ENCODE data around the gene H2BK1. TPM values are rescaled to one million over a fixed set of nuclear protein-coding genes. Genes with fewer than 3 reads are reported as not detected.

The H2BK1 gene
- total RNA-seq, 1 experiment from 2014 or later, result not detected

- Histone ChIP-seq H3K4me2 (no peak overlapping the region), H3K9me2 (ENCODE audit: insufficient read depth) (no peaks in the 10 kb centered on the region), H3K79me2 (ENCODE audit: low read depth) (no peaks in the 10 kb centered on the region), H4K20me1 (ENCODE audit: insufficient read depth) (no peaks in the 10 kb centered on the region), H3K27ac (no peak overlapping the region), H3K4me1 (replicated peaks; ENCODE audit: insufficient read depth) (no peaks in the 10 kb centered on the region), H3K4me3 (no peak overlapping the region), H2AFZ (no peak overlapping the region), H3F3A (ENCODE audit: insufficient read depth, low read depth) (no peaks in the 10 kb centered on the region), H3K27me3 (ENCODE audit: insufficient read depth, low read depth) (peaks cover 97% of the 10 kb centered on the region), H3K36me3 (ENCODE audit: low read depth) (no peaks in the 10 kb centered on the region), H3K9me3 (ENCODE audit: insufficient read depth, low read depth) (no peaks in the 10 kb centered on the region)
- intact Hi-C loops (cut with micrococcal nuclease; ENCODE audit: unreplicated experiment), result no loop called here
- TF ChIP-seq, protein P1, sequence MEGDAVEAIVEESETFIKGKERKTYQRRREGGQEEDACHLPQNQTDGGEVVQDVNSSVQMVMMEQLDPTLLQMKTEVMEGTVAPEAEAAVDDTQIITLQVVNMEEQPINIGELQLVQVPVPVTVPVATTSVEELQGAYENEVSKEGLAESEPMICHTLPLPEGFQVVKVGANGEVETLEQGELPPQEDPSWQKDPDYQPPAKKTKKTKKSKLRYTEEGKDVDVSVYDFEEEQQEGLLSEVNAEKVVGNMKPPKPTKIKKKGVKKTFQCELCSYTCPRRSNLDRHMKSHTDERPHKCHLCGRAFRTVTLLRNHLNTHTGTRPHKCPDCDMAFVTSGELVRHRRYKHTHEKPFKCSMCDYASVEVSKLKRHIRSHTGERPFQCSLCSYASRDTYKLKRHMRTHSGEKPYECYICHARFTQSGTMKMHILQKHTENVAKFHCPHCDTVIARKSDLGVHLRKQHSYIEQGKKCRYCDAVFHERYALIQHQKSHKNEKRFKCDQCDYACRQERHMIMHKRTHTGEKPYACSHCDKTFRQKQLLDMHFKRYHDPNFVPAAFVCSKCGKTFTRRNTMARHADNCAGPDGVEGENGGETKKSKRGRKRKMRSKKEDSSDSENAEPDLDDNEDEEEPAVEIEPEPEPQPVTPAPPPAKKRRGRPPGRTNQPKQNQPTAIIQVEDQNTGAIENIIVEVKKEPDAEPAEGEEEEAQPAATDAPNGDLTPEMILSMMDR (conservative IDR thresholded peaks at IDR 0.05), result no peak
- TF ChIP-seq EZH2 (IDR thresholded peaks at IDR 0.05; ENCODE audit: low read depth), result no peak
- DNase-seq, result no peak
- ChIA-PET POLR2A (ENCODE audit: unreplicated experiment) (no interaction called here), CTCF (no interaction called here)
- no TSS peak for BruUV-seq (replicated peaks)
These were observed 22.7 kb downstream of the H2BK1 start for GRCh38 chr7:151187409-151188251.

DNA sequence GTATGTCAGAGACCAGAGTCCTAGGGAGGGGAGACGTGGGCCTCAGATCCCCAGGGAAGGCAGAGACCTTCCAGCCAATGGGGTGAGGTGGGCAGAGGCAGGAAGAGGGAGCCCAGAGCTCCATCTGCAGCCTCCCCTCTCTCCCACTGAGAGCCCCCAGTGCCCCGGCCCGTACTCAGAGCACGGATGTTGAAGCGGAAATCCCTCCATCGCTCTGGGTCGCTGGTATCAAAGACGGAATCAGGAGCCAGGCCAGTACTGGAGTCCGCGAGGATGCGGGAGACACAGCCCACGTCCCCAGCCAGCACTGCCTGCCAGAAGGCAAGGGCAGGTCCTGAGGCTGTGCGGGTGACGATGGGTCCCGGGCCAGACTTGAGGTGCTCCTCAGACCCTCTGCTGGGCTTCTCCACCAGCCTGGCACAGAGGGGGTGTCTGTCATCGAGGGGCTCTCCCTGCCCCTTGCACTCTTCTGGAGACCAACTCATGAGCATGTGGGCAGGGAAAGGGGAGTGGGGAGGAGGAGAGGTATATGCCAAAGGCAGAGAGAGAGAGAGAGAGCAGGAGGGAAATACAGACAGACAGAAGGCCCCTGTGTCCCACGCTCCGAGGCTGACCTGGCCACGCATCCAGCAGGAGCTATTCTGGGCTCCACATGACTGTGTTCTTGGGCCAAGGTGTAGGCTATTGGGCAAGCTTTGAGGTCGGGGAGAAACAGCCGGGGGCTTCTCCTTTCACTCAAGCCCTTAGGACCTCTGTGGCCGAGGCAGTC is 23.5 kb downstream of the H2BK1 start, which contains the start of gene ASB10:
Gene ASB10, minus strand, starts transcription at position 611 of the 769 bp plus-strand sequence. Its CDS starts 120 bp downstream, at position 491.
- no peak within 1 kb of the TSS for H2AFZ ChIP-seq
- TF ChIP-seq, protein P1 (conservative IDR thresholded peaks at IDR 0.05), result no peak
- TF ChIP-seq EZH2 (IDR thresholded peaks at IDR 0.05; ENCODE audit: low read depth), result no peak
- H3K9me2 ChIP-seq (ENCODE audit: insufficient read depth), result no peaks in the 10 kb centered on the region
- no TSS peak for BruUV-seq (replicated peaks)
- H3K4me3 ChIP-seq, result no peak within 1 kb of the TSS
- no peak within 1 kb of the TSS for H3K27ac ChIP-seq
- intact Hi-C loops (cut with micrococcal nuclease; ENCODE audit: unreplicated experiment), result no loop called here
- ChIA-PET POLR2A (ENCODE audit: unreplicated experiment) (no interaction called here), CTCF (no interaction called here)
- no peaks in the 10 kb centered on the region for H3K9me3 ChIP-seq (ENCODE audit: insufficient read depth, low read depth)
- H3F3A ChIP-seq (ENCODE audit: insufficient read depth, low read depth), result no peaks in the 10 kb centered on the region
- no peaks in the 10 kb centered on the region for H3K79me2 ChIP-seq (ENCODE audit: low read depth)
- no peak within 1 kb of the TSS for H3K4me2 ChIP-seq
- no peaks in the 10 kb centered on the region for H3K36me3 ChIP-seq (ENCODE audit: low read depth)
- peaks cover 97% of the 10 kb centered on the region for H3K27me3 ChIP-seq (ENCODE audit: insufficient read depth, low read depth)
- no peaks in the 10 kb centered on the region for H3K4me1 ChIP-seq (replicated peaks; ENCODE audit: insufficient read depth)
- H4K20me1 ChIP-seq (ENCODE audit: insufficient read depth), result no peaks in the 10 kb centered on the region
- no peak for DNase-seq

- Histone ChIP-seq H3K36me3 (ENCODE audit: low read depth) (no peaks in the 10 kb centered on the region), H3K4me1 (replicated peaks; ENCODE audit: insufficient read depth) (no peaks in the 10 kb centered on the region), H3K79me2 (ENCODE audit: low read depth) (no peaks in the 10 kb centered on the region), H3K9me3 (ENCODE audit: insufficient read depth, low read depth) (no peaks in the 10 kb centered on the region), H3K9me2 (ENCODE audit: insufficient read depth) (no peaks in the 10 kb centered on the region), H3K4me2 (no peak overlapping the region), H3F3A (ENCODE audit: insufficient read depth, low read depth) (no peaks in the 10 kb centered on the region), H2AFZ (no peak overlapping the region), H4K20me1 (ENCODE audit: insufficient read depth) (no peaks in the 10 kb centered on the region), H3K27ac (no peak overlapping the region), H3K27me3 (ENCODE audit: insufficient read depth, low read depth) (peaks cover 97% of the 10 kb centered on the region), H3K4me3 (no peak overlapping the region)
- no TSS peak for BruUV-seq (replicated peaks)
- ChIA-PET CTCF (no interaction called here), POLR2A (ENCODE audit: unreplicated experiment) (no interaction called here)
- no peak for DNase-seq
- intact Hi-C loops (cut with micrococcal nuclease; ENCODE audit: unreplicated experiment), result no loop called here
- TF ChIP-seq, protein P1 (conservative IDR thresholded peaks at IDR 0.05), result no peak
- no peak for TF ChIP-seq EZH2 (IDR thresholded peaks at IDR 0.05; ENCODE audit: low read depth)
These were observed 24.3 kb downstream of the H2BK1 start for GRCh38 chr7:151185762-151186639.
